Loucy (cell line): ENCODE results near the gene TMOD1.
A peak's percentile ranks its signal among the peaks of the same experiment; 100 is the strongest.

ENCODE experiments used
- H2AFZ ChIP-seq: fragments of 200-600 bp; sonication (generic); 2 replicates; pipeline ENCODE4 v1.6.0; 2016; ENCODE audit warnings: antibody characterized with exemption, mild to moderate bottlenecking, low read length, moderate library complexity
- H3F3A ChIP-seq: fragments of 200-600 bp; 2 replicates; pipeline ENCODE4 v1.6.0; 2016; ENCODE audit warnings: antibody characterized with exemption, low read depth, mild to moderate bottlenecking
- H3K27me3 ChIP-seq: fragments of 200-600 bp; sonication (generic); 2 replicates; pipeline ENCODE4 v1.6.1; 2014; ENCODE audit warnings: low read length, mild to moderate bottlenecking; ENCODE audit not compliant: insufficient read depth, poor library complexity, severe bottlenecking
- H3K36me3 ChIP-seq: fragments of 200-600 bp; sonication (generic); 2 replicates; pipeline ENCODE4 v1.6.1; 2016; ENCODE audit warnings: low read length; ENCODE audit not compliant: insufficient read depth
- H3K4me1 ChIP-seq: fragments of 200-600 bp; sonication (generic); 2 replicates; pipeline ENCODE4 v1.5.1; 2014; ENCODE audit warnings: low read length, mild to moderate bottlenecking; ENCODE audit not compliant: insufficient read depth, poor library complexity, severe bottlenecking
- H3K4me2 ChIP-seq: fragments of 200-600 bp; sonication (generic); 2 replicates; pipeline ENCODE4 v1.6.0; 2014; ENCODE audit warnings: antibody characterized with exemption, low read length, low read depth, mild to moderate bottlenecking; ENCODE audit not compliant: poor library complexity, severe bottlenecking
- H3K4me3 ChIP-seq: fragments of 200-600 bp; sonication (generic); 2 replicates; pipeline ENCODE4 v1.5.1; 2014; ENCODE audit warnings: low read length, mild to moderate bottlenecking, mixed read lengths; ENCODE audit not compliant: poor library complexity, severe bottlenecking
- H3K79me2 ChIP-seq: fragments of 200-600 bp; sonication (generic); 2 replicates; pipeline ENCODE4 v1.6.1; 2014; ENCODE audit warnings: low read length; ENCODE audit not compliant: insufficient read depth
- H3K9ac ChIP-seq: fragments of 200-600 bp; sonication (generic); 2 replicates; pipeline ENCODE4 v1.6.0; 2014; ENCODE audit warnings: mild to moderate bottlenecking, low read depth, low read length, moderate library complexity; ENCODE audit not compliant: poor library complexity, severe bottlenecking
- H3K9me2 ChIP-seq: fragments of 200-600 bp; sonication (generic); replicated peaks from 2 replicates; pipeline ENCODE4 v1.6.1; 2016; ENCODE audit warnings: low read depth, low read length, mixed read lengths
- H3K9me3 ChIP-seq: fragments of 200-600 bp; sonication (generic); 2 replicates; pipeline ENCODE4 v1.6.1; 2014; ENCODE audit warnings: mild to moderate bottlenecking, antibody characterized with exemption, low read length, low read depth; ENCODE audit not compliant: insufficient read depth
- H4K20me1 ChIP-seq: fragments of 200-600 bp; sonication (generic); 2 replicates; pipeline ENCODE4 v1.6.0; 2014; ENCODE audit warnings: antibody characterized with exemption, low read length, mild to moderate bottlenecking; ENCODE audit not compliant: insufficient read depth, poor library complexity, severe bottlenecking
- CTCF ChIP-seq: fragments of 200-600 bp; sonication (generic); conservative IDR thresholded peaks from 2 replicates; pipeline ENCODE4 v1.5.1; 2014; ENCODE audit warnings: mild to moderate bottlenecking, antibody characterized with exemption, low read length
- EZH2phosphoT487 ChIP-seq: fragments of 200-600 bp; IDR thresholded peaks from 2 replicates; pipeline ENCODE4 v1.6.1; 2018; ENCODE audit warnings: antibody characterized with exemption, mild to moderate bottlenecking, moderate library complexity, borderline replicate concordance

TMOD1 gene

GRCh38 chr9:97500263-97500662 lies 1.2 kb upstream of the TMOD1 start:
- H3K9ac ChIP-seq = no peak overlapping the region
- no peaks in the 10 kb centered on the region for H3K9me2 ChIP-seq
- no peaks in the 10 kb centered on the region for H4K20me1 ChIP-seq
- peaks cover 6% of the 10 kb centered on the region for H3K4me1 ChIP-seq
- peaks cover 16% of the 10 kb centered on the region for H3K27me3 ChIP-seq
- TF ChIP-seq CTCF (no peak), EZH2phosphoT487 (no peak)
- no peaks in the 10 kb centered on the region for H3K9me3 ChIP-seq
- H3K4me2 ChIP-seq = no peak overlapping the region
- H3F3A ChIP-seq = 0 out of 2 replicates have a peak, but pooled peaks cover 3% of the 10 kb centered on the region
- H3K79me2 ChIP-seq = no peaks in the 10 kb centered on the region
- H3K4me3 ChIP-seq = no peak overlapping the region
- H2AFZ ChIP-seq = no peak overlapping the region
- no peaks in the 10 kb centered on the region for H3K36me3 ChIP-seq

- Histone ChIP-seq H3K36me3 (no peaks in the 10 kb centered on the region), H3K9me3 (no peaks in the 10 kb centered on the region), H3K27me3 (peaks cover 16% of the 10 kb centered on the region), H3K9me2 (no peaks in the 10 kb centered on the region), H3K79me2 (no peaks in the 10 kb centered on the region), H4K20me1 (no peaks in the 10 kb centered on the region), H3K4me1 (peaks cover 6% of the 10 kb centered on the region), H3K4me2 (peak overlapping the region; percentile 67), H2AFZ (peak overlapping the region; percentile 60), H3K9ac (no peak overlapping the region), H3K4me3 (peak overlapping the region; percentile 67), H3F3A (0 out of 2 replicates have a peak, but pooled peaks cover 3% of the 10 kb centered on the region)
- TF ChIP-seq EZH2phosphoT487 (no peak), CTCF (no peak)
Measured at GRCh38 chr9:97500765-97501176, 695 bp upstream of the TMOD1 start.

GRCh38 chr9:97501972-97502221 lies 431 bp downstream of the TMOD1 start:
- H3K27me3 ChIP-seq = peaks cover 19% of the 10 kb centered on the region
- H3K79me2 ChIP-seq = no peaks in the 10 kb centered on the region
- H3K4me3 ChIP-seq = no peak overlapping the region
- H3F3A ChIP-seq = 0 out of 2 replicates have a peak, but pooled peaks cover 3% of the 10 kb centered on the region
- peak overlapping the region; percentile 28 for H3K4me2 ChIP-seq
- no peaks in the 10 kb centered on the region for H3K9me3 ChIP-seq
- TF ChIP-seq EZH2phosphoT487 = no peak
- TF ChIP-seq CTCF = no peak
- H3K4me1 ChIP-seq = peaks cover 6% of the 10 kb centered on the region
- H3K9me2 ChIP-seq = no peaks in the 10 kb centered on the region
- H4K20me1 ChIP-seq = no peaks in the 10 kb centered on the region
- no peak overlapping the region for H2AFZ ChIP-seq
- no peak overlapping the region for H3K9ac ChIP-seq
- H3K36me3 ChIP-seq = no peaks in the 10 kb centered on the region
